MG63 (cell line): ENCODE data around the gene CNOT1. TPM values are rescaled to one million over a fixed set of nuclear protein-coding genes. Genes with fewer than 3 reads are reported as not detected.

Source experiments
- total RNA-seq: library from RNA; depleted of rRNA; stranded (reverse); fragments of >200 nt; shearing (Covaris generic); gene quantifications from 2 replicates; pipeline ENCODE4 v1.2.3, GENCODE V29; 2014; ENCODE audit warnings: low replicate concordance; rRNA removed

CNOT1 gene
- total RNA-seq, 1 experiment from 2014 or later, result 232 TPM

Other genes with a start within 250 kb of the CNOT1 start
- 20.7 and 24.3 TPM in 2 replicates for gene GINS3, start 237.4 kb downstream of the CNOT1 start, total RNA-seq
- gene NDRG4, start 129.7 kb downstream of the CNOT1 start, total RNA-seq, result 6.7 and 9.9 TPM in 2 replicates
- 28.3 and 37.2 TPM in 2 replicates for gene SETD6, start 114.3 kb downstream of the CNOT1 start, total RNA-seq
- gene SLC38A7, start 54.9 kb upstream of the CNOT1 start, total RNA-seq, result 4.4 and 13.1 TPM in 2 replicates
- gene GOT2, start 104.5 kb upstream of the CNOT1 start, total RNA-seq, result 126 and 128 TPM in 2 replicates